Fibroblast of lung (primary cell): ENCODE results near the gene COL4A5. TPM values are rescaled to one million over a fixed set of nuclear protein-coding genes. Genes with fewer than 3 reads are reported as not detected.

Source experiments
- DNase-seq, 2 donors: peaks; one replicate each; pipeline versions ENCODE4 v3.0.0 to v3.0.0-alpha.2; 2010; ENCODE audit warnings: low read depth in 2 of 2
- H2AFZ ChIP-seq: 2 replicates; pipeline ENCODE4 v1.5.1; 2012; ENCODE audit warnings: low read length, control low read depth, inconsistent platforms
- H3K27ac ChIP-seq: 2 replicates; pipeline ENCODE4 v1.5.1; 2011; ENCODE audit warnings: low read length, control low read depth; ENCODE audit not compliant: insufficient read depth
- H3K27me3 ChIP-seq: 2 replicates; pipeline ENCODE4 v1.5.1; 2011; ENCODE audit warnings: mild to moderate bottlenecking, low read length; ENCODE audit not compliant: control insufficient read depth, insufficient read depth
- H3K36me3 ChIP-seq: 2 replicates; pipeline ENCODE4 v1.5.1; 2011; ENCODE audit warnings: low read length; ENCODE audit not compliant: control insufficient read depth, insufficient read depth
- H3K4me1 ChIP-seq: 2 replicates; pipeline ENCODE4 v1.5.1; 2011; ENCODE audit warnings: low read length; ENCODE audit not compliant: control insufficient read depth, insufficient read depth; ENCODE audit errors: extremely low read depth
- H3K4me2 ChIP-seq: 2 replicates; pipeline ENCODE4 v1.5.1; 2011; ENCODE audit warnings: low read length, control low read depth; ENCODE audit not compliant: insufficient read depth; ENCODE audit errors: extremely low read depth
- H3K4me3 ChIP-seq, 4 experiments: fragments of 200-600 bp in 1 of 4; sonication (generic) in 1 of 4; replicated peaks in 1 of 4; 2 replicates each; pipeline ENCODE4 v1.5.1; 2011 to 2016; ENCODE audit warnings: low read length in 4 of 4, low read depth in 3 of 4, mild to moderate bottlenecking in 3 of 4, control low read depth in 2 of 4, inconsistent platforms in 1 of 4, mixed read lengths in 1 of 4; ENCODE audit not compliant: insufficient read depth in 1 of 4; ENCODE audit errors: control extremely low read depth in 1 of 4
- H3K79me2 ChIP-seq: 2 replicates; pipeline ENCODE4 v1.5.1; 2012; ENCODE audit warnings: mild to moderate bottlenecking, low read length, inconsistent platforms; ENCODE audit not compliant: control insufficient read depth, insufficient read depth
- H3K9ac ChIP-seq: 2 replicates; pipeline ENCODE4 v1.5.1; 2011; ENCODE audit warnings: mild to moderate bottlenecking, low read length, control low read depth; ENCODE audit not compliant: insufficient read depth
- H3K9me3 ChIP-seq: 2 replicates; pipeline ENCODE4 v1.5.1; 2012; ENCODE audit warnings: low read depth, low read length; ENCODE audit not compliant: control insufficient read depth, insufficient read depth
- H4K20me1 ChIP-seq: 2 replicates; pipeline ENCODE4 v1.5.1; 2011; ENCODE audit warnings: low read length; ENCODE audit not compliant: control insufficient read depth, insufficient read depth; ENCODE audit errors: extremely low read depth
- EZH2 ChIP-seq: IDR thresholded peaks from 2 replicates; pipeline ENCODE4 v1.5.1; 2012; ENCODE audit warnings: low read length, control low read depth, mild to moderate bottlenecking; ENCODE audit errors: missing control alignments
- polyA plus RNA-seq, 2 donors: library from polyadenylated mRNA; depleted of rRNA in 1 of 2; stranded (reverse) in 1 of 2; unstranded in 1 of 2; fragments of >200 nt; gene quantifications; 2 replicates each; pipeline ENCODE4 v1.2.1, GENCODE V29; 2011 to 2012; ENCODE audit warnings: missing spikeins in 1 of 2
- total RNA-seq: library from RNA; depleted of rRNA; stranded (reverse); fragments of >200 nt; gene quantifications from 2 replicates; pipeline ENCODE4 v1.2.1, GENCODE V29; 2014
- TF ChIP-seq, protein P1 (sequence below), 2 donors: IDR thresholded peaks in 1 of 2; conservative IDR thresholded peaks in 1 of 2; 1 replicate in 1 of 2; 2 replicates in 1 of 2; pipeline ENCODE4 v1.5.1; 2011 to 2012; ENCODE audit warnings: low read length in 2 of 2, control low read depth in 1 of 2, inconsistent platforms in 1 of 2, low read depth in 1 of 2, mild to moderate bottlenecking in 1 of 2

COL4A5 gene
- total and polyA plus RNA-seq, 2 donors (not counting 1 experiment from before 2014, with no cell fraction given): 4.9 to 54.7 TPM

DNA sequence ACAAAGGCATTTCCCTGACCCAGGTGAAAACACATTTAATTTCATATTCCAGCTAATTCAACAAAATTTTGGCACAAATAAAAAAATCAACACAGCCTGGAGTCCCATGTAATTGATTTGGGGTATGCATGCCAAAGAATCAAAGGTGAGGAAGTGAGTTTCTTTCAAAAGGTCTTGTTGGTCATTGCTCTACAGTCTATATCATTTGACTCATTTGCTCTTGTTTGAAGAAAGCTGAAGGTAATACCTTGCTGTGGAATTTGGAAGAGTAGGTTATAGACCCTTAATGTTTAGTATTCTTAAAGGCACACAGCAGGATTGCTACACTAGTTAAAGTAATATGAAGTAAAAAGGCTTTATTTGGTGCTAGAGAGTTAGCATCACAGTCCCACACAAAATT is 26.9 kb upstream of the COL4A5 start:
- Histone ChIP-seq H3K9ac (no peak overlapping the region), H3K4me2 (no peak overlapping the region), H3K27me3 (no peaks in the 10 kb centered on the region), H3K4me1 (no peaks in the 10 kb centered on the region), H4K20me1 (no peaks in the 10 kb centered on the region), H3K9me3 (no peaks in the 10 kb centered on the region), H3K79me2 (no peaks in the 10 kb centered on the region), H3K27ac (no peak overlapping the region), H2AFZ (no peak overlapping the region), H3K36me3 (no peaks in the 10 kb centered on the region), H3K4me3 (no peak overlapping the region)
- no peak for DNase-seq
- no peak for TF ChIP-seq EZH2
- TF ChIP-seq, protein P1, sequence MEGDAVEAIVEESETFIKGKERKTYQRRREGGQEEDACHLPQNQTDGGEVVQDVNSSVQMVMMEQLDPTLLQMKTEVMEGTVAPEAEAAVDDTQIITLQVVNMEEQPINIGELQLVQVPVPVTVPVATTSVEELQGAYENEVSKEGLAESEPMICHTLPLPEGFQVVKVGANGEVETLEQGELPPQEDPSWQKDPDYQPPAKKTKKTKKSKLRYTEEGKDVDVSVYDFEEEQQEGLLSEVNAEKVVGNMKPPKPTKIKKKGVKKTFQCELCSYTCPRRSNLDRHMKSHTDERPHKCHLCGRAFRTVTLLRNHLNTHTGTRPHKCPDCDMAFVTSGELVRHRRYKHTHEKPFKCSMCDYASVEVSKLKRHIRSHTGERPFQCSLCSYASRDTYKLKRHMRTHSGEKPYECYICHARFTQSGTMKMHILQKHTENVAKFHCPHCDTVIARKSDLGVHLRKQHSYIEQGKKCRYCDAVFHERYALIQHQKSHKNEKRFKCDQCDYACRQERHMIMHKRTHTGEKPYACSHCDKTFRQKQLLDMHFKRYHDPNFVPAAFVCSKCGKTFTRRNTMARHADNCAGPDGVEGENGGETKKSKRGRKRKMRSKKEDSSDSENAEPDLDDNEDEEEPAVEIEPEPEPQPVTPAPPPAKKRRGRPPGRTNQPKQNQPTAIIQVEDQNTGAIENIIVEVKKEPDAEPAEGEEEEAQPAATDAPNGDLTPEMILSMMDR (conservative IDR thresholded peaks at IDR 0.05 in 1 of 2, IDR thresholded peaks at IDR 0.05 in 1 of 2; ENCODE audit: low read depth in 1 of 2, low read length in 2 of 2): no peak

- H3K27me3 ChIP-seq: no peaks in the 10 kb centered on the region
- DNase-seq: no peak
- H3K9me3 ChIP-seq: no peaks in the 10 kb centered on the region
- no peak overlapping the region for H3K27ac ChIP-seq
- H3K4me1 ChIP-seq: no peaks in the 10 kb centered on the region
- H4K20me1 ChIP-seq: no peaks in the 10 kb centered on the region
- H3K9ac ChIP-seq: no peak overlapping the region
- H2AFZ ChIP-seq: no peak overlapping the region
- no peak overlapping the region for H3K4me3 ChIP-seq
- H3K4me2 ChIP-seq: no peak overlapping the region
- TF ChIP-seq, protein P1 (conservative IDR thresholded peaks at IDR 0.05 in 1 of 2, IDR thresholded peaks at IDR 0.05 in 1 of 2; ENCODE audit: low read depth in 1 of 2, low read length in 2 of 2): no peak
- TF ChIP-seq EZH2: no peak
- H3K36me3 ChIP-seq: no peaks in the 10 kb centered on the region
- H3K79me2 ChIP-seq: no peaks in the 10 kb centered on the region
Measured at GRCh38 chrX:108415146-108415545, 24.5 kb upstream of the COL4A5 start.

DNA sequence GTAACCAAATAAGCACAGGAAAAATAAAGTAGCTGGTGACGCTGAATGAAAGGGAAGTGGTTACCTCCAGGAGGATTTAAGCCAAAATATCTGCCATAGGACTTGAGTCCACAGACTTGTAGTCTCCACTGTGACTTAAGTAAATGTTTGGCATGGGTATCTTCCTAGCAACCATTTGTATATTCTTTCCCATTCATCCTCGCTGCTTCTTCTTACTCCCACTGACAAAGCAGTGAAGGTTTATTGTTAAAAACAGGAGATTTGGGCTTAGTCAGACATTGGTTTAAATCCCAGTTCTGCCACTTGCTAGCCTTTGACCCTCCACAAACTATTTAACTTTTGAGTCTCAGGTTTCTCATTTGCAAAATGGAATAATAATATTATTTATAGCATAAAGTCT is 23.7 kb upstream of the COL4A5 start:
- no peaks in the 10 kb centered on the region for H3K79me2 ChIP-seq
- H3K4me2 ChIP-seq: no peak overlapping the region
- no peak overlapping the region for H3K4me3 ChIP-seq
- no peak overlapping the region for H3K9ac ChIP-seq
- no peaks in the 10 kb centered on the region for H3K4me1 ChIP-seq
- H3K27ac ChIP-seq: no peak overlapping the region
- no peaks in the 10 kb centered on the region for H3K36me3 ChIP-seq
- no peaks in the 10 kb centered on the region for H3K27me3 ChIP-seq
- H3K9me3 ChIP-seq: no peaks in the 10 kb centered on the region
- H2AFZ ChIP-seq: no peak overlapping the region
- no peaks in the 10 kb centered on the region for H4K20me1 ChIP-seq
- TF ChIP-seq EZH2: no peak
- TF ChIP-seq, protein P1 (conservative IDR thresholded peaks at IDR 0.05 in 1 of 2, IDR thresholded peaks at IDR 0.05 in 1 of 2; ENCODE audit: low read depth in 1 of 2, low read length in 2 of 2): no peak
- DNase-seq: peak; percentile 63 to 67
